MG63 (cell line): Measurements from ENCODE around the gene RAD50. TPM values are rescaled to one million over a fixed set of nuclear protein-coding genes. Genes with fewer than 3 reads are reported as not detected.

Experiments used
- DNase-seq: peaks from one replicate; pipeline ENCODE4 v3.0.0-alpha.2; 2020
- H3K27me3 ChIP-seq: fragments of 250-450 bp; sonication (Bioruptor Pico); 2 replicates; pipeline ENCODE4 v1.5.1; 2020; ENCODE audit warnings: mild to moderate bottlenecking, moderate library complexity
- H3K36me3 ChIP-seq: fragments of 250-450 bp; sonication (Bioruptor Pico); 2 replicates; pipeline ENCODE4 v1.5.1; 2020; ENCODE audit warnings: mild to moderate bottlenecking, moderate library complexity
- H3K4me3 ChIP-seq: fragments of 250-450 bp; sonication (Bioruptor Pico); 2 replicates; pipeline ENCODE4 v1.5.1; 2020; ENCODE audit warnings: mild to moderate bottlenecking, moderate library complexity
- H3K9me3 ChIP-seq: fragments of 250-450 bp; sonication (Bioruptor Pico); 2 replicates; pipeline ENCODE4 v1.5.1; 2020; ENCODE audit warnings: mild to moderate bottlenecking, moderate library complexity
- total RNA-seq: library from RNA; depleted of rRNA; stranded (reverse); fragments of >200 nt; shearing (Covaris generic); gene quantifications from 2 replicates; pipeline ENCODE4 v1.2.3, GENCODE V29; 2014; ENCODE audit warnings: low replicate concordance

RAD50 gene
- total RNA-seq, 1 experiment from 2014 or later = 35.7 TPM

DNA sequence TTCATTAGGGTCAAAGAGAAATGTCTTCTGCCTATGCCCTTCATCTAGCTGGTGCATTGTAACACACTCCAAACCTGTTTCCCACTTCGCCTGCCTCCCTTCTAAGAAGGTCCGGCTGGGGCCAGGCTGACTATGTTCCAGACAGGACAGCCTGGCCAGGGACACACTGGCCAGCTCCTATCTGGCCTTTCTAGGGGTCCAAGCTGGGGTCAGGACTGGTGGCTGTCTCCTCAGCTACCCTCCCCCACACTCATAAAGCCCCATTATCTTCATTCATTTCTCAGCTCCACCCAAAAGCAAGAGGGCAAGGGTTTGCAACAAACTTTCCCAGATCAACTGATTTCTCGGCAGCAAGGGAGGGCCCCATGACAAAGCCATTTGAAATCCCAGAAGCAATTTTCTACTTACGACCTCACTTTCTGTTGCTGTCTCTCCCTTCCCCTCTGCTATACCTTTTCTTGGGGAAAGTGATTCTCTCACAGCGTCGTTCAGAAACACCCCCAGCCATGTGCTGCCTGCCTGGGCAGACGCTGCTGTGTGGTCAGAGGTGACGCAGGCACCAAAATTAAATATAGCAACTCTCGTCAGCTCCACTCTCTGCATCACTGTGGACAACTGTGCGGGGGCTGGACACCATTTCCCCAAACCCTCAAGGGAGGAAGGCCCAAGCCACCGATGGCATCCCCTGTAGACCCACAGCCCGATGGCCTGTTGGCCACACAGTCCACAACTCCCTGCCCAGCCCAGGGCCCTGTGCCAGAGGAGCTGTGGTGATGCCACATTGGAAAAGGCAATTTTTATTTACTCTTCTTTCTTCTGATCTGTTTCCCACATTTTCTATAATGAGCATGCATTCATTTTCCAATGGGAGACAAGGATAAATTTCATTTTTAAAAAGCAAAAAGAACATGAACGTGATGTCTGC lies 107.3 kb downstream of the RAD50 start:
- no peak overlapping the region for H3K4me3 ChIP-seq
- H3K36me3 ChIP-seq = no peaks in the 10 kb centered on the region
- no peaks in the 10 kb centered on the region for H3K9me3 ChIP-seq
- no peak for DNase-seq
- no peaks in the 10 kb centered on the region for H3K27me3 ChIP-seq

- no peaks in the 10 kb centered on the region for H3K9me3 ChIP-seq
- no peaks in the 10 kb centered on the region for H3K27me3 ChIP-seq
- no peaks in the 10 kb centered on the region for H3K36me3 ChIP-seq
- DNase-seq = no peak
- no peak overlapping the region for H3K4me3 ChIP-seq
Observed at GRCh38 chr5:132664696-132665209, 108.0 kb downstream of the RAD50 start.

DNA sequence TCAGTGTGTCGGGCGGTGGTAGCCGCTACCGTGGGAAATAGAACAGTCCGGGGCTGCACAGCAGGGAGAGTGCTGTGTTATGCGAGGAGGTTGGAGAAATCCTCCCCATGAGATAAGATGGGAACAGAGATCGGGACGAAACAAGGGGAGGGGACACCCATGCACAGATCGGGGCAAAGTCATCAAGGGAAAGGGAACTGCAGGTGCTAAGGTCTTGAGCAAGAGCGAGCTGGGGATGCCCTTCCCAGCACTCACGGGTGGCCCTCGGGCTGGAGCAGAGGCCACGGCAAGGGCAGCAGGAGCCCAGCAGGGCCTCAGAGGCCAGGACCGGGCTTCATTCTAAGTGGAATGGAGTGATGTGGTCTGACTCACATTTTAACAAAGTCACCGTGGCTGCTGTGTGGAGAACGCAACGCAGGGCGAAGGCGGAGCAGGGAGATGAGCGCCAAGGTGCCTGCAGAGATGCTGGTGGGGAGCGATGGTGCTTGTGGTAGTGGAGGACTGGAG lies 108.8 kb downstream of the RAD50 start:
- H3K4me3 ChIP-seq = no peak overlapping the region
- no peaks in the 10 kb centered on the region for H3K27me3 ChIP-seq
- H3K36me3 ChIP-seq = no peaks in the 10 kb centered on the region
- H3K9me3 ChIP-seq = no peaks in the 10 kb centered on the region
- no peak for DNase-seq

DNA sequence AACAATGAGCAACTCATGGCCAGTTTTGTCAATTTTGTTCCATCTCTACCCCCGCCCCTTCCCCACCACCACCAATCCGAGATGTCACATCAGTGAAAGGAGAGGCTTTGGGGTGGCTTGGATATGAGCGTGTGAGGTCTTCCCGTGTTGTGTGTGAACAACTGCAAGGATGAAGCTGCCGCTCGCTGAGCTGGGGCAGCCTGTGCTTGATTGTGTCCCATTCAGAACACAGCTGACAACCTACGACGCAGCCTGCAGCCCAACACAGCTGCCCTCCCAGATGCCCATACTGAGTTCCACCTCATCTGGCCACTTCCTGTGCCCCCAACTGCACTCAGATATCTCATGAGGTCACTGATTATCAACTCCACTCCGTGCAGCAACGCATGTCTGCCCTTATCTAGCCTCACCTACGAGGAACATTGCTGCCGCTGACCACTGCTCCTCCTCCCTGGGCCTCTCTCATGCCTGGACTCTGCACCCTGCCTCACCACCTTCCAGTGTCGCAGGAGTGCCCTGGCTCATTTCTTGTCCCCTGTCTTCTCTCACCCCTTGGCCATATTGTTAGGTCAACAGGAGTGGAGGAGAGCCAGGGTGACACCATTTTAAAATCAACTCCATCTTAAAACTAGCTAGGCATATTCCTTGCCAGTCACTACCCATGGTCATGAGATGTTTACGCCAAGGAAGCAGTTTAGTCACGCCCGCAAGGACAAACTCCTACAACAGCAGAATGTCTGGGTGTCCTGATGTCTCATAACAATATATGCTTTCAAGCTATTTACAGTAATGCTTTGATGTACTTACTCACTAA lies 109.7 kb downstream of the RAD50 start:
- Histone ChIP-seq H3K36me3 (no peaks in the 10 kb centered on the region), H3K9me3 (no peaks in the 10 kb centered on the region; the same call in 1 of the 2 replicates), H3K27me3 (no peaks in the 10 kb centered on the region), H3K4me3 (no peak overlapping the region)
- no peak for DNase-seq

- Histone ChIP-seq H3K27me3 (no peaks in the 10 kb centered on the region), H3K36me3 (no peaks in the 10 kb centered on the region), H3K4me3 (no peak overlapping the region), H3K9me3 (no peaks in the 10 kb centered on the region; the same call in 1 of the 2 replicates)
- DNase-seq = no peak
Observed at GRCh38 chr5:132667309-132667708, 110.5 kb downstream of the RAD50 start.

DNA sequence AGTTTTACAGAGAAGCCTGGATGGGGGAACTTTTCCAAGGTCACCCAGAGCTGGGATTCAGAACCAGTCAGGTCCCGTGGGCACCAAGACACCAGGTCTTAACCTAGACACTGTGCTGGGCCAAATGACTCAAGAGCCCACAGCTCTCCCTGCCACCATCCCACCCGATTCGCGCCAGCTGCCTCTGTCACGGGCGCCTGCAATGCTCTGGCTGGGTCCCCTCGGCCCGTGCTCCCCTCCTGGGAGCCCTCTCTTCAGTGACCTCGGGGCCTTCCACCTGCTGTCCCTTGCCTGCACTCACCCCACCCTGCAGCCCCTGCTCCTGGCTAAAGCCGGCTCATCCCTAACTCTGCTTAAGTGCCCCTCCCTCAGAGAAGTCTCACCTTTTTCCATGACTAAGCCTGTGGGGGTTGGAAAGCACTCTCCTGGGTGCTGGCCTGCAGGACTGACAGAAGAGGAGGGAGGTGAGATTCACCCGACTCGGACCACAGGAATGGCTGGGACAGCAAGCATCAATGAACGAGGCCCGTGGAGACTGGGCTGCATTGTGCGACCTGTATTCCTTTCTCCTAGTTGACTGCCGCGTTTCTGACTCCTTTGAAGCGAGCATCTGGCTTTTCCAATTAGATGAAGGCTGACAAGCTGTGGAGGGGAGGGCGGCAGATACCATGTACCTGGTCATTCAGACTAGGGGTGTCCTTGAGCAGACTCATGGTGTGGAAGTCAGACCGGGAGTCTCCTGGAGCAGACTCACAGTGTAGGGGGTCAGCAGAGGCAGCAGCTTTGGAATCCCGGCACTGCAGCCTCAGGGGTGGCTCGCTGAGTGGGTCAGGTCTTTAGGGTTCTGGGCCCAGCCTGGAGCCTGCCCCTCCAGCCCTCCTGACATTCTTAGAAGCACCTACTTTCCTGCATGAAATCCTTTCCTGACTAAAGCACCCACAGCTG lies 111.3 kb downstream of the RAD50 start:
- Histone ChIP-seq H3K36me3 (no peaks in the 10 kb centered on the region), H3K27me3 (no peaks in the 10 kb centered on the region), H3K9me3 (no peaks in the 10 kb centered on the region; the same call in 1 of the 2 replicates), H3K4me3 (no peak overlapping the region)
- DNase-seq = no peak

GRCh38 chr5:132668706-132669454 lies 112.1 kb downstream of the RAD50 start:
- DNase-seq = no peak
- Histone ChIP-seq H3K4me3 (no peak overlapping the region), H3K36me3 (no peaks in the 10 kb centered on the region), H3K9me3 (no peaks in the 10 kb centered on the region; the same call in 1 of the 2 replicates), H3K27me3 (no peaks in the 10 kb centered on the region)

GRCh38 chr5:132669455-132669820 lies 112.7 kb downstream of the RAD50 start:
- DNase-seq = no peak
- Histone ChIP-seq H3K4me3 (no peak overlapping the region), H3K27me3 (no peaks in the 10 kb centered on the region), H3K36me3 (no peaks in the 10 kb centered on the region), H3K9me3 (no peaks in the 10 kb centered on the region; the same call in 1 of the 2 replicates)

DNA sequence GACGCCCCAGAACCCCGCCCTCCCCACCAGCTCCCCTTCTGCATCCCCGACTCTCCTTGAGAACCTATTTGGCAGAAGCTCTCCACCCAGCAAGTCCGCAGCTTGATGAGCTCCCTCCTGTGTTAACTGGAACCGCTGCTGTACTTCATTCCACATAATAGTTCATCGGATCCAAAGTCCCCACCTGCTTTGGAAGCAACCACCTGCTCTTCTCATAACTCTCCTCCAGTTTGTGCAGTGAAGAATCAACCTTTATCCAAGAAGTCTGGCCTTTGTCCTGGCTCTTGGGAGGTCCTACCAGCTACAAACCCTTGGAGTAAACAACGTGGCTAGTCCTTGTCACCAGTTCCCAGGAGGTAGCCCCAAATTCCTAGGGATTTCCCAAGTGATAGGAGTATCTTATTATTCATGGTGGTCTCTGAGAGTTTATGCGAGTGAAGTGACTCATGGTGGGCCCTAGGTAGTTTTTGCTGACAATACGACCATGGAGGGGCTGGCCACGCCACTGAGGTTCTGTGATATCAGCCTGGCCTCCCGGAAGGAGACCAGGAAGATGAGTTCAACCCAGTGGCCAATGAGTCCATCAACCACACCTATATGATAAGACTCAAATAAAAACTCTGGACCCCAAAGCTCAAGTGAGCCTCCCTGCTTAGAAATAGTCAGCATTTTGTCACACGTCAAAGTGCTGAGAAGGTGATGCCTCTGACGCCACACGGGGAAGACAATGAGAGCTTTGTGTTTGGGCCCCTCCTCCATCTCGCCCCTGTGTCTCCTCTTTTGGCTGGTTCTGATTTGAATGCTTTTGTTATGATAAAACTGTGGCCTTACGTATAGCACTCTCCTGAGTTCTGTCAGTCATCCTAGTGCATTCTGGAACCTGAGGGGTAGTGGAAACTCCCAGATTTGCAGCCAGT lies 113.4 kb downstream of the RAD50 start:
- Histone ChIP-seq H3K9me3 (no peaks in the 10 kb centered on the region; the same call in 1 of the 2 replicates), H3K4me3 (no peak overlapping the region), H3K27me3 (no peaks in the 10 kb centered on the region), H3K36me3 (no peaks in the 10 kb centered on the region)
- DNase-seq = no peak

- H3K4me3 ChIP-seq = no peak overlapping the region
- no peak for DNase-seq
- no peaks in the 10 kb centered on the region for H3K27me3 ChIP-seq
- no peaks in the 10 kb centered on the region; the same call in 1 of the 2 replicates for H3K9me3 ChIP-seq
- no peaks in the 10 kb centered on the region for H3K36me3 ChIP-seq
Observed at GRCh38 chr5:132671000-132671399, 114.2 kb downstream of the RAD50 start.

- Histone ChIP-seq H3K27me3 (no peaks in the 10 kb centered on the region), H3K36me3 (no peaks in the 10 kb centered on the region), H3K9me3 (no peaks in the 10 kb centered on the region; the same call in 1 of the 2 replicates), H3K4me3 (no peak overlapping the region)
- DNase-seq = no peak
Observed at GRCh38 chr5:132673488-132673887, 116.7 kb downstream of the RAD50 start.

GRCh38 chr5:132673939-132674630 lies 117.3 kb downstream of the RAD50 start, which contains the start of gene IL4:
TSS of gene IL4 (plus strand) at chr5:132673989. CDS start at chr5:132674051, 62 bp downstream.
- Histone ChIP-seq H3K36me3 (no peaks in the 10 kb centered on the region), H3K9me3 (no peaks in the 10 kb centered on the region; the same call in 1 of the 2 replicates), H3K4me3 (peak within 1 kb of the TSS; percentile 37), H3K27me3 (no peaks in the 10 kb centered on the region)
- DNase-seq = no peak

DNA sequence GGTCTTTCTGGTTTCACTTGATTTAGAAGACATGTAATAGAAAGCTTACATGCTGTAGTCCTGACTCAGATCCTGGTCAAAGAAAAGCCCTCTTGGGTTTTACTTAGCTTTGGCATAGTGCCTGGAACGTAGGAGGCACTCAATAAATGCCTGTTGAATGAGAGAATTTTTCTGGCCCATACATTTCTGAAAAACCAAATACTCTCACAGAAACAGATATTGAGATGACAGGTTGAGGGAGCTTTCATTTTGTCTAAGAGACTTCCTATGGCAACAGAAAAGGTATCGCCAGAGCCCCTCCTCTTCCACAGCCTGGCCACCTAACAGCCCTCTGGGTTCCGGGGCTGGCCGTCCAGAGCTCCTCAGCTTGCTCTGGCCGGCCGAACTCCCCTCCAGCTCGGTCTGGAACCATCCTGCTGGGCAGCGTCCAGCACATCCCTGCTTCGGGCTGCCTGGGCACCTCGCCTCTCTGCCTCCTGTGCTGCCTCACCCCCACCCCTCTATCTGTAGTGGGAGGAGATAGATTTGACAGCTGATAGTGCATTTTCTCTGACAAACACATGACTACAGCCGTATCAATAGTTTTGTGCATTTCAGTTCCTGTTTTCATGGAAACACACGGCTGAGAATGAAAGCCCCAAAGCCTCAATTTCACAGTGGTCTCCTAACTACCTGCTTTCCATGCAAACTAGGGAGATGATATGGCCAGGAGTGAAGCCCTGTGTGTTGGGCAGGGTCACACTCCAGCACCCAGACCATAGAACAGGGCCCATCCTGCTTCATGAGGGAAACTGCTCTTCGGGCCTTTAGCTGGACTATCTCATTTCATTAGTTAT lies 118.1 kb downstream of the RAD50 start:
- Histone ChIP-seq H3K9me3 (no peaks in the 10 kb centered on the region; the same call in 1 of the 2 replicates), H3K27me3 (no peaks in the 10 kb centered on the region), H3K4me3 (peak overlapping the region; percentile 37), H3K36me3 (no peaks in the 10 kb centered on the region)
- peak; percentile 81 for DNase-seq
